Measurements from ENCODE around the gene GRAMD2A.

The GRAMD2A gene

DNA sequence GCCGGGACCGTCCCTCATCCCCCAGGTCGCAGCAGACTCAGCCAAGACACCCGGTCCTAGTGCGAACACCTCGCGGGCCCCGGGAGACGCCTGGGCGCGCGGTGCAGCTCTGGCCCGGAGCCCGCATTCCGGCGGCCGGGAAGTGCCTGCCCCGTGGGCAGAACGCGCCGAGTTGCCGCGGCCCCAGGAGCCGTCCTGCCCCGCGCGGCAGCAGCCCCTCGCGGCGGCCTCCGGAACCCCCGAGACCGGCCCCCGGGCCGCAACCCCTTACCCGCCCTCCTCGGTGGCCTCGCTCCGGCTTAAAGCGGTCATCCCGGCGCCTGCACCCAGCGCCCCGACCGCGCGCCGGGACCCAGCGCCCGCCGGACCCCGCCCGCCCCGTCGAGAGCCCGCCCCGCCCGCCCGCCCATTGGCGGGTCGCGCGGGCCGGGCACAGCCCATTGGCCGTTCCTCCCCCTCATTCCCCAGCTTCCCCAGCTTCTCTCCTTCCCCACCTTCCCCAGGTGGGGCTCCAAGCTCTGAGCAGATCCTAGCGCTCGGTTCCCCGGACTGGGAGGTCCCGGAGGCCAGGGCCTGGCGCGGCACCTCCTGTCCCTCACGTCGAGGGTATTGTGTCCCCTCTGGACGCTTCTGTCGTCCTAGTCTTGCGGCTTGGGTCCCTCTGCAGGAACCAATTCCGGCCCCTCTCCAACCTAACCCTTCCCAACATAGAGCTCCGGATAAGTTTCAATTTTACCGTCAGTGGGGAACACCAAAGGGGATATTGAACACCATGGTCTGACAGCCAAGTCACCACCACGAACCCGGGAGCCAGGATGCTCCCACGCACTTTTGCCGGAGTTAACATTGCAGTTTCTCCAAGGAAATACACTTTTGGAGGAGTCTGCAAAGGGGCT is at the start of gene GRAMD2A:
GRAMD2A (minus strand) TSS at position 328 of the 896 bp plus-strand sequence.
- no peak for DNase-seq (ENCODE audit: low spot score)

DNA sequence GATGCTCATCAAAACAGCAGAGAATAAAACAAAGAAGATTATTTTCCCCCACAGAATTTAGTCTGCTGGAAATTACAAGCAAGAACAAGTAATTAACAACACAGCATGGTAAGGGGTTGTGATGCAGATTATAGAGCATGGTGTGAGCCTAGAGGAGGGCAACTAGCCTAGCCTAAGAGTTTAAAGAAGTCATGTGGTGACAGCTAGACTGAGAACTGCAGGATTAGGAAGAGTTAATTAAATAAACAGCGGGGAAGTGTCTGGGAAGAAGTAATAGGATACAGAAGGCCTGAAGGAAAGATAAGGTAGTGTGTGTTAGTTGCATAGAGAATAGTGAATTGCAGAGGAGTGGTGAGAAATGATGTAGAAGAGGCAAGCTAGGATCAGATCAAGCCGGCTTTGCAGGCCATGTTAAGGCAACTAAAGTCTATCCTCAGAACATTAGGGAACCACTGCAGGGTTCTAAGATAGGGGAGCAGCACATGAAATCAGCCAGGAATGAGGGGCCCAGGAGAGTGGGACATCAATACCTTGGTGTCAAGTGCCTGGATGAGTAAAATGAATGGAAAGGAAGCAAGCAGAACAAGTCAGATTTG is 45.3 kb upstream of the GRAMD2A start:
- DNase-seq (ENCODE audit: low spot score): no peak

DNA sequence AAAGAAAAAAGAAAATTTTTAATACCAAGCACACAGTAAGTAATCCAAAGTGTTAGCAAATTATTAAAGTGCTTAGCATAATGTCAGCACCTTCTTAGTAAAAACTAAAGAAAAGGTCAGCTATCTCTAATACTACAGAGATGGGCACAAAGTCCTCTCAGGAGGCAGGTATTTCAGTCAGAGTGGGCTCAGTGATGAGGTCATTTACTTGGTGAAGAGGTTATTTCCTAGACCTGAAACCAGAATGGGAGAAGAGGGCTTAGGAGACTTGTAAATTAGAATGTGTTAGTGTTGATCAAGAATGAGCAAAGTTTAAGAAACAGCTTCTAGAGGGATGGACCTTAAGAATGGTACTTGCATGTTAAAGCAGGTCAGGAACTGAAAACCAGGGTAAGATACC is 42.1 kb upstream of the GRAMD2A start:
- no peak for DNase-seq (ENCODE audit: low spot score)

DNA sequence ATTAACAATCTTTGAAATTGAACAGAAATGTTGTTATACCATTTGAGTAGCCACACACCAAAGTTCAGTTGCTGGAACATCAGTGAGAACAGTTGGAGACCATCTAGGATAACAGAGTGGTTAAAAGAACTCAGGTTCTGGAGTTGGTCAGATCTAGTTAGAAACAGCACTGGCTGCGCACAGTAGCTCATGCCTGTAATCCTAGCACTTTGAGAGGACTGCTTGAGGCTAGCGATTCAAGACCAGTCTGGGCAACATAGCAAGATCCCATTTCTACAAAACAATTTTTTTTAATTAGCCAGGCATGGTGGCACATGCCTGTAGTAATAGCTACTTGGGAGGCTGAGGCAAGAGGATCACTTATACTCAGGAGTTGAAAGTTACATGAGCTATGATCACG is 41.0 kb upstream of the GRAMD2A start:
- DNase-seq (ENCODE audit: low spot score): no peak

DNA sequence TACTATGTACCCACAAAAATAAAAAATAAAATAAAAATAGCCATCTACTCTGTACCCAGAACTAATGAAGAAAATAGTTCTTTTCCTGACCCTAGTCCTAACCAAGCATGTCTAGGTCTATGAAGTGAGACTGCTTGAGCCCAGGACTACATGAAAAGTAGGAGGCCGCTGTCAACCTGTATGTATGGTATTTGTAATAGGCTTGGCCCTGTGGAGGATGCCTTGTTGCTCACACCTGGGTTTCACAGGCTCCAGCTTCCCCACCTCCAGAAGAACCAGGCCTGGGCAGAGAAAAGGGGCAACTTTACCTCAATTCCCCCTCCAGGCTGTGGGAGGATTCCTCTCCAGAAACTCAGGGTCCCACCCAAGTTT is 40.3 kb upstream of the GRAMD2A start:
- no peak for DNase-seq (ENCODE audit: low spot score)

DNA sequence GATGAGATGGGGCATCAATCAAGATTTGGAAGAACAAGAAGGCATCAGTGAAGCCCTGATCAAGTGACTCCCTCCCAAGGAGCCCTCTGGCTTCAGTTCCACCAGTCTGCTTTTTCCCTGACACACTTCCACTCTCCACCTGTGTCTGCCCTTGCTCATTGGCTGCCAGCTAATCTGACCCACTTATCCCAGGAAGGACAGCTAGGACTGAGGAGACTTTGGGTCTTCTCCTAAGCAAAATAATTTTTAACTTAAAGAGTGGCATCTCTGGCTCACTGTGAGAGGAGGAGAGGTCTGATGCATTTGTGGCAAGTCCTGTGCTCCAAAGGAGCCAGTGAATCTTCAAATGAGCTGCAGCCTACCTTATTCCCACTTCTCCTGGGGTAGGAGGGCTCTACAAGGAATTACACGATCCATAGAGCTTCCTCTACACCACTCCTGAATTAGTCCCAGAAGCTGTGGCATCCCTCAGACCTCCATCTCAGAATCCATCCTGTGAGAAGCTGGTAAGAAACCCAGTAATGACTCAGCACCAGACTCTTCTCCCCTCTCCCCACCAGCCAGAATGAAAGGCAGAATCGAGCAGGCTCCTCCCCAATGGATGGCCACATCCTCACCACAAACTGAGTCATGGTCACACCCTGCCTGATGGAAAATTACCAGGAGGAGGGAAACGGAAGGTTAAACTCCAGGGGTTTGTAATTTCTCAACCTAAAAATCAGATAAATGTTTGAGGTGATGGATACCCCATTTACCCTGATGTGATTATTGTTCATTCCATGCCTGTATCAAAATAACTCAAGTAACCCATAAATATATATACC is 39.7 kb upstream of the GRAMD2A start:
- DNase-seq (ENCODE audit: low spot score): no peak

DNA sequence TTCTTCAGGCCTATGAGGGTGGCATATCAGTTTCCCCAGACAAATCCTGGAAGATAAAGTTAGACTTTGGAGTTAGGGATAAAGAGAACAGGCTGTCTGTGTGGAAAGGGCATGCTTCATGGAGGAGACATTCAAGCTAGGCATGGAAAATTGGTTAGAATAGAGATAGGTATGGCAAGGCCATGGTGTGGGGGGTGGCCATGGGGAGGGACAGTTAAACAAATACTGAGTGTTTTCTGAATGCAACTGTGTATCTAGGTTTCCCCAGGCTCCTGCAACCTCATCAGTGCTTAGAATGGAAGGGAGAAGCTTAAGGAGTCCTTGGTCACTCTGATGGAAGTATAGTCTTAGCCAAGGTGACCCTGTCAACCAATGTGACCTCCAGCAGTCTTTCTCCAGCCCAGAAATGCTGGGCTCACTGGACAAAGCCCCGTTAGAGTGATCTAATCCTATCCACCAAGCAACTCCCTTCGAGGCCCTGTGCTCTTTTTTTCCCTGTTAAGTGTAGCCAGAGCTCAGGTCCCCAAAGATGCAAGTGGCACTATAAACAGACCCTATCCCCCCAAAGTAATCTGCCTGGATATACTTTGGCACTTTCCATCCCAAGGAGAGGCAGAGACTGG is 38.9 kb upstream of the GRAMD2A start:
- DNase-seq (ENCODE audit: low spot score): no peak

DNA sequence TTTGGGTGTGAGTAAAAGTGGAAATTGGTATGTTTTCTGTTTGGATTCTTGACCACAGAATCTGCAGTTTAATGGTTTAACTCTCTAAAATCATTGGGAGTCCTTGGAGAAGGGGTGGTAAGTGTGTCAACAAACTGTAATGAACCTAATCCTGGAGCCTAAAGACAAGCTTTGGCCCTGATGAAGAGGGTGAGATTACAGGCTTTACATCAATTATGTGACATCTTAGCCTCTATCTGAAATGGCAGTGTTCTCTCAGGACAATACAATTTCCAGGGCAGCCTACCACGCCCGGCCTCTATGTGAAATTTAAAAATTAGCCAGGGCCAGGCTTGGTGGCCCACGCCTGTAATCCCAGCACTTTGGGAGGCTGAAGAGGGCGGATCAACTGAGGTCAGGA is 37.7 kb upstream of the GRAMD2A start:
- no peak for DNase-seq (ENCODE audit: low spot score)

DNA sequence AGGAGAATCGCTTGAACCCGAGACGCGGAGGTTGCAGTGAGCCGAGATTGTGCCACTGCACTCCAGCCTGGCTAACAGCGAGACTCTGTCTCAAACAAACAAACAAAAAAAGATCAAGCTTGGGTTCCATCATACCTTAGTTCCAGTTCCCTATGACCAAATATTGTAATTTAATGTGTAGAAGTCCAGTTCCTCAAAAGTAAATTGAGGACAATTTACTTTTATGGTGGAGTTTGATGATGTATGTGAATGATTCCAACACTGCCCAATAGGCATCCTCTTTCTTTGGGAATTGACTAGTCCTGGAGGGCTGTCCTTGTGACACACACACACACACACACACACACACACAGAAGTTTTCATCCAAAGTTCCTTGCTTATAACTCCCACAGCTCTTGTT is 36.2 kb upstream of the GRAMD2A start:
- DNase-seq (ENCODE audit: low spot score): no peak

DNA sequence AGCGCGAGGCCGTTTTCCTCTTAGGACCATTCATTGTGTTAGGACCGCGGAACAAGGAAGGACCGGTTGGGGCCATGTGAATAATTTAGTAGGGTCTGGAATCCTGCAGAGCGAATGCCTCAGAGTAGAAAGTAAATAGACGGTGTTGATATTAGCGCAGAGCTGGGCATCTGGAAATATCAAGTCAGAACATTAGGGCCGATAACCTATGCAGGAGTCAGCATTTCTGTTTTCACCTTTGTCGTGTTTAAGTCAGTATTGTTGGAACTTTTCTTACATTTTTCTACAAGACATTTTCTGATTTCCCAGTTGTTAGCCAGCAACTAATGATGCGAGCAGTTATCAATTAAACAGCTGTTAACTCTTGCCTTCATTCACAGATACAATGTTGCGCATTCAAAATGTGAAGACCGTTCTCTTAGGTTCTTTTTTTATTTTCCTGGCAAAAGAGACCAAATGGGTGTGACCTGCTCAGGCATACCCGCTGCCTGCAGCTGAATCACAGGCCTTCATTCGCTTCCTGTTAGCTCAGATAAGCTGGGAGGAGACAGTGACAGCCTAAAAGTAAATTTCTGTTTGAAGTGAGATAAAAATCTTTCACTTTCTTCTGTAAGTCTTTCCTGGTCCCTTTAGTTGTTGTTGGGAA is 34.4 kb upstream of the GRAMD2A start:
- peak; percentile 56 for DNase-seq (ENCODE audit: low spot score)

DNA sequence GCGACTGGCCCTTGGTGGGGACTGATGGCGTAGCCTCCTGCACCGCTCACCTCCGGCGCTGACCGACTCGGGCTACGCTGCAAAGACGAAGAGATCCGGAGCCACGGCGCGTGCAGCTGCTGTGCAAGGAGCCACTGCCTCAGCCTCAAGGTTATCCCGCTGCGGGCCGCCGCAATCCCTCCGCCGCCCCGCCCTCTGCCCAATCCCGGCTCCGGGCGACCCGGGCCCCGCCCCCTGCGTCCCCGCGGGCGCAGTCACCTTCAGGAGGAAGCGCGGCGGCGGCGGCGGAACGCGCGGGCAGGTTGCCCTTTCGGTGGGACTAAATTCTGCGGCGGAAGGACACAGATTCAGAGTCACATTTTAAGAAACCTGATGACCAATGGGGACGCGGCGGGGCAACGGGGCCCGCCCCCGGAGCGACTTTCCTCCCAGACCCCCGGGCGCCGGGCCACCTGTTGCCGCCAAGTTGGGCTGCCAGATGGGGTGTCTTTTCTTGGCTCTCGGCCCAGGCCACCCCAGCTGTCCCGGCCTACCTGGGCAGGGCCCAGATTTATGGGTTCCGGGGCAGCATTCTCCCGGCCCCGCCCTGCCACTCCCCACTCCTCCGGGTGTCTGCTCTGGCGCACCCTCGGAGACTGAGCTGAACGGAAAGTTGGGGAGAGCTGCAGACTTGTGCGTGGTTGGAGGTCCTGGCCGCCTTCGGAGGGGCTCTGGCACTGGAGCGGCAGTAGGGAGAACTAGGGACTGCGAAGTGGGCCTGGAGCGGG is 33.7 kb upstream of the GRAMD2A start, which contains the start of gene PKM:
PKM (minus strand) TSS at position 125 of the 767 bp plus-strand sequence. CDS start 12,093 bp downstream, outside the sequence.
- DNase-seq (ENCODE audit: low spot score): peak; percentile 85

DNA sequence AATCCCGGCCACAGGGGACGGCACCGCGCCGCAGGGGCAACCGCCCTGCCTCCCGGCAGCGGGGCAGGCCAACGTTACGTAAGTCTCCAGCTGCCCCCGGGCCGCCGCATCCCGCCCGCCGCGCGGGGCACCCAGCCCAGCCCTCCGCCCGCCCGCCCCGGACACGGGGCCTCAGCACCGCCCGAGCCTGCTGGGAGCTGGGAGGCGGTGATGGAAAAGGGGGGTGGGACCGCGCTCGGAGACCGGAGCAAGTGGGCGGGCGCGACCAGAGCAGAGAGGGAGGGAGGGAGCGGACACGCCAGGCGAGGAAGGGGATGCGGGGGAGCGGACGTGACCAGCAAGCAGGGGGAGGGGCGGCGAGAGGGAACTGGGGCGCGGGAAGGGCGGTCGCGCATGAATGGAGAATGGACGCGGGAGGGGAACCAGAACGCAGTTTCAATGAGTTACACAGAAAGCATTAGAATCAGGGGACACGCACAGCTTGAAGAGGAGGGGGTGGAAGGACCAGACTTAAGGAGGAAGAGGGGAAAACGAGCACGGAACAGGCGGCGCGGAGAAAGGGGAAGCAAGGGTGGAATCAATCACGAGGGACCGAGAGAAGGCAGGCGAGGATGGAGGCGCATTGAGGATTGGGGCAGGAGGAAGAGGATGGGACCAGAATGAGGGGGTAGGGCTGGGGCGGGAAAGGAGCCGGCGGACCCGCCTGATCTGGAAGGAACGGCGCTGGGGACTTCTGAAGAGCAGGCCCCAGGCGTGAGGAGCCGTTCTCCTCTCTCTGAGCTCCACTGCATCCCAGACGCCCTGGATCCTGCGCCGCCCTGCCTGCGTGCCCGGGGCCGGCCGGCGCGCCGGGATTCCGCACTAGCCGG is 32.8 kb upstream of the GRAMD2A start:
- peak; percentile 91 for DNase-seq (ENCODE audit: low spot score)

DNA sequence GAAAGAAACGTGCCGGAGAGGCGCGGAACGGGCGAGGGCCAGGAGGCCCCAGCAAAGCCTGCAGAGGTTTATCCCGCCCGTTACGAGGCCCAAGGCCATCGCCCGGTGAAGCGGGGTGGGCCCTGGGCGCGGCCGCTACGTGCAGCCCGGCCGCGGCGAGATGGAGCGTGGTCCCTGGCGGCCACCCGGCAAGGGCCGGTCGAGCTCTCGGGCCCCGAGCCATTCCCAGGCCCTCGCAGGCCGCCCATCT is 32.3 kb upstream of the GRAMD2A start:
- no peak for DNase-seq (ENCODE audit: low spot score)

DNA sequence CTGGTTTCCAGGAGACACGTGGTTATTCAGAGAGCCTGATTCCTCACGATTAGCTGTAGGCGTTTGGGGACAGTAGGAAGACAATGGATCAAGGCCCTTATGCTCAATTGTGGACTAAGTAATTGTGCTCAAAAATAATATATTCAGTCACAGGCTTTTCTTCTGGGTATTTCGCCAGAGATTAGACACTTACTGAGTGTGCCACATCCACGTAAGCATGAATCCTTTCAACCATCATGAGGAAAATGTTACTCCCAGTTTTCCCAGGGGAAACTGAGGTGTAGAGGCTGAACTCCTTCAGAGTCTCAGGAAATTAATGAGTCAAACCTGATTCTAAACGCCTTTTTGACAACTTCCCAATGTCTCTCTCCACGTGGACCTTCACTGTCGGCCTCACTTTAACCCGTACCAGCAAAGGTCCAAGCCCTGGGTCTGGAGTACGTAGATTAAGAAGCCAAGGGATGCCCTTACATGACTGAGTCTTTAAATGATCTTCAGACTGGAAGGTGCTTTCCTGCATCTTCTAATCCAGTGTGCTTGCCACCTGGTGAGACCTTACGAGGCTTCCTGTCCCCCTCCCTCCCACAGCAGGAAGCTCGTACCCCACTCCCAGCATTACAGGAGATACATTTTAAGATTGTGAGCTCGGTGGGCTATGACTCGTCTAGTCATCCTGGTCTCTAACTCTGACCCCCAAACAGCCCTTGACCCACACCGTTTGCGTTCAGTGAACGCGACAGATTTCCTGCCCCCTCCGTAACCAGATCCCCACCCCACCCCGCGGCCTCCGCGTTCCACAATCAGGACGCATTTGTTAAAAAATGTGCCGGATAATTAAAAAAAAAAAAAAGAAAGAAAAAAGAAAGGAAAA is 31.7 kb upstream of the GRAMD2A start:
- peak; percentile 5 for DNase-seq (ENCODE audit: low spot score)

DNA sequence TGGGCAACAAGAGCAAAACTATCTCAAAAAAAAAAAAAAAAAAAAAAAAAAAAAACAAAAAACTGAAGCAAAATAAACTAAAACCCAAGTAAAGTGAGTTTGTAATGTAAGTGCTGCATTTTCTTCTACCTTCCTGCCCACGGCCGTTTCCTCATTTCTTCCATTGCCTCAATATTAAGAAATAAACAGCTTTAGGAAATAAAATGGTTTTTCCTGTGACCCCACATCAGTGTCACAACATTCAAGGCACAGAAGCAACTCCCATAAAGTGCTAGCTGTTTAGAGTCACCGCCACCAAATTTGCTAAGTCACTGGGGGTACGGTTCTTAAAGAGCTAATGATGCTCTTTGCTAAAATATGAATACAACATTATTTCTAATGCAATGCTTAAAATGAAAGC is 30.1 kb upstream of the GRAMD2A start:
- no peak for DNase-seq (ENCODE audit: low spot score)

DNA sequence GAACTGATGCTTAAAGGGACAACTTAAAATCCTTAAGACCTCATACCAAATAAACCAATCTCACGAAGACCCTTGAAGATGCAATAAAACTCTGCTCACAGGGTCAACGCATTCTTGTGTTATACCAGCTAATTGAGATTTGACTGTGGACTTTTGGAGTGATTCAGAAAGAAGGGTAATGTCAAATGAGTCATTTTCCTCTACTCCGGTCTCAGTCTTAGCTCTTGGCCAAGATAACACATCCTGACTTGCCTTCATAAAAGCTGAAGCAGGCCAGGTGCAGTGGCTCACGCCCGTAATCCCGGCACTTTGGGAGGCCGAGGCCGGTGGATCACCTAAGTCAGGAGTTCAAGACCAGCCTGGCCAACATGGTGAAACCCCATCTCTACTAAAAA is 29.6 kb upstream of the GRAMD2A start:
- DNase-seq (ENCODE audit: low spot score): peak; percentile 8

DNA sequence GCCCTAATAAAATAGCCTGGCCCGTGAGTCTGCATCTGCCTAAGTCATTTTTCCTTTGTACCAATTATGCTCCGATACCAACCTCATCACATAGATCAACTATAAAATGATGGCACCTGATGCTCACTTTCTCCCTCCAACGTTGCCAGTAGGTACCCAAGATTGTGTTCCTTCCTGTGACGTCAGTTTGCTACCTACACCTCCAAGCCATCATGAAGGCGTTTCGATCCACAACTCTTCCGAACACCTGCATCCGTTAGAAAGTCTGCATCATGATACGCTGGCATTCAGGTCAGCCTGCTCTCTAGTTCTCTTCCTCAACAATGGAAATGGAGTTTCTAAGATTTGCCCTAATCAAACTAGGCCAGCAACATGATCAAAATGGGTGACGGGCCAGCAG is 25.7 kb upstream of the GRAMD2A start:
- DNase-seq (ENCODE audit: low spot score): no peak

DNA sequence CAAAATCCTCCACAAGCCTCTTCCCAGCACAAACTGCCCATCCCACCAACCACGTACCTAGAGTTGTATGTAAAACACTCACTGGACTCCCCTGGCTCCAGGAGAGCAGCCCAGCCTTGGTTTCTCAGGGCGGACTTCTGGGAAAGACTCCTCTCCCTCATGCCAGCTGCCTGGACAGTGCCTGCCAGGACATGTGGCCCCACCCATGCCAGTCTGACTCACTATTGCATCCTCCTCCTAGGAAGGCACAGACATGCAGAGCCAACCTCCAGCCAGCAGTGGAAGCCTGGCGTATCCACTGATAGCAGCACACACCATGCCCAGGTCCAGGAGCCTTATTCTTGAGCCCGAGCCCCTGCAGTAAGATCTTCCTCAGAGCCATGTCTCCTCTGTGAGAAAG is 24.8 kb upstream of the GRAMD2A start:
- no peak for DNase-seq (ENCODE audit: low spot score)

DNA sequence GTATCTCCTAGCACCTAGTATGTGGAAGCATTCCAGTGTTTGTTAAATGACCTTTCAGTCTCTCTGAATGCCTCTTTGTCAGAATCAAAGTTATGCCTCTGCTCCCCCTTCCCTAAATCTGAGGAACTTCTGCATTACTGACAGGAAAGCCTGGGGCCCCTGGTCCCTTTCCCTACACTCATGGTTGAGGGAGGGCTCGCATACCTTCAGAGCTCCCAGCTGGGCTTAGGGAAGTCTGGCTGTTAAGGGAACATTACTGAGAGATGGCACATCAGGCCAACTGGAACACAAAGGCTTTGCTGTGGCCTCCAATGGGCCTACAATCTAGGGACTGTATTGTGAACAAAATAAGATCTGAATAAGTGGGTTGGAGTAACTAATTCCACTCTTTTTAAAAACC is 23.1 kb upstream of the GRAMD2A start:
- no peak for DNase-seq (ENCODE audit: low spot score)
